Measurements from ENCODE around the gene GPR3.
A peak's percentile ranks its signal among the peaks of the same experiment; 100 is the strongest.

The GPR3 gene

GRCh38 chr1:27395441-27396195 lies 3.2 kb downstream of the GPR3 start:
- TF ChIP-seq CTCF (conservative IDR thresholded peaks at IDR 0.05; ENCODE audit: control insufficient read depth, insufficient read depth, low read depth, low read length): peak; percentile 84
- no peak overlapping the region for H3K4me3 ChIP-seq (ENCODE audit: control insufficient read depth, low read depth, low read length)
- peak; percentile 64 for DNase-seq (ENCODE audit: low read depth)

GRCh38 chr1:27397110-27397509 lies 4.7 kb downstream of the GPR3 start:
- no peak for DNase-seq (ENCODE audit: low read depth)
- no peak for TF ChIP-seq CTCF (conservative IDR thresholded peaks at IDR 0.05; ENCODE audit: control insufficient read depth, insufficient read depth, low read depth, low read length)

GRCh38 chr1:27397749-27398148 lies 5.3 kb downstream of the GPR3 start:
- TF ChIP-seq CTCF (conservative IDR thresholded peaks at IDR 0.05; ENCODE audit: control insufficient read depth, insufficient read depth, low read depth, low read length): no peak
- no peak for DNase-seq (ENCODE audit: low read depth)
- no peak overlapping the region for H3K4me3 ChIP-seq (ENCODE audit: control insufficient read depth, low read depth, low read length)

More at GRCh38 chr1:27397110-27397509, 4.7 kb downstream of the GPR3 start:
- H3K4me3 ChIP-seq (ENCODE audit: control insufficient read depth, low read depth, low read length): no peak overlapping the region

GRCh38 chr1:27398405-27399149 lies 6.2 kb downstream of the GPR3 start:
- no peak overlapping the region for H3K4me3 ChIP-seq (ENCODE audit: control insufficient read depth, low read depth, low read length)
- no peak for DNase-seq (ENCODE audit: low read depth)
- TF ChIP-seq CTCF (conservative IDR thresholded peaks at IDR 0.05; ENCODE audit: control insufficient read depth, insufficient read depth, low read depth, low read length): no peak

GRCh38 chr1:27399251-27400025 lies 7.0 kb downstream of the GPR3 start:
- DNase-seq (ENCODE audit: low read depth): no peak
- H3K4me3 ChIP-seq (ENCODE audit: control insufficient read depth, low read depth, low read length): no peak overlapping the region
- no peak for TF ChIP-seq CTCF (conservative IDR thresholded peaks at IDR 0.05; ENCODE audit: control insufficient read depth, insufficient read depth, low read depth, low read length)

- DNase-seq (ENCODE audit: low read depth): peak; percentile 34
- no peak for TF ChIP-seq CTCF (conservative IDR thresholded peaks at IDR 0.05; ENCODE audit: control insufficient read depth, insufficient read depth, low read depth, low read length)
- no peak overlapping the region for H3K4me3 ChIP-seq (ENCODE audit: control insufficient read depth, low read depth, low read length)
Measured at GRCh38 chr1:27400082-27400962, 7.9 kb downstream of the GPR3 start.

All from fibroblast of mammary gland (primary cell).